PC-3 (cell line): Measurements from ENCODE around the gene EDC4. TPM values are rescaled to one million over a fixed set of nuclear protein-coding genes. Genes with fewer than 3 reads are reported as not detected.

Experiments
- ATAC-seq: fragments of 200-7000 bp; cut with Tn5 transposase; 2 replicates; pipeline ENCODE4 v1.9.1; 2020; ENCODE audit warnings: mild to moderate bottlenecking, moderate library complexity
- BruUV-seq: library from RNA; stranded (reverse); fragments of 400-500 nt; replicated peaks from 2 replicates; lab custom pipeline; 2021; lab: Mats Ljungman, UMichigan
- CTCF ChIA-PET: fragments of 300-600 bp; sonication (Branson Sonifier 250); formaldehyde crosslinking; loops from one replicate; lab custom pipeline; 2022; ENCODE audit warnings: antibody characterized with exemption; lab: Charles Lee
- POLR2A ChIA-PET: fragments of 300-600 bp; sonication (Branson Sonifier 250); formaldehyde crosslinking; loops from one replicate; lab custom pipeline; 2022; ENCODE audit warnings: antibody characterized with exemption; ENCODE audit not compliant: unreplicated experiment; lab: Charles Lee
- DNase-seq: peaks from one replicate; pipeline ENCODE4 v3.0.0-alpha.2; 2015
- H2AFZ ChIP-seq: fragments of 300-600 bp; sonication (generic); 2 replicates; pipeline ENCODE4 v1.6.0; 2016; ENCODE audit warnings: antibody characterized with exemption, low read length
- H3F3A ChIP-seq: fragments of 300-600 bp; sonication (generic); one replicate; pipeline ENCODE4 v1.6.0; 2017; ENCODE audit warnings: antibody characterized with exemption, low read length, control low read depth, mild to moderate bottlenecking; ENCODE audit not compliant: unreplicated experiment
- H3K27ac ChIP-seq: fragments of 300-600 bp; sonication (generic); 2 replicates; pipeline ENCODE4 v1.5.1; 2016; ENCODE audit warnings: mild to moderate bottlenecking, low read length
- H3K27me3 ChIP-seq: fragments of 300-600 bp; sonication (generic); 2 replicates; pipeline ENCODE4 v1.6.1; 2016; ENCODE audit warnings: low read length, mixed read lengths
- H3K36me3 ChIP-seq: fragments of 300-600 bp; sonication (generic); 2 replicates; pipeline ENCODE4 v1.6.1; 2016; ENCODE audit warnings: low read depth, mixed run types, low read length, mixed read lengths
- H3K4me1 ChIP-seq: fragments of 300-600 bp; sonication (generic); 2 replicates; pipeline ENCODE4 v1.5.1; 2016; ENCODE audit warnings: low read length; ENCODE audit not compliant: insufficient read depth
- H3K4me2 ChIP-seq: fragments of 300-600 bp; sonication (generic); 2 replicates; pipeline ENCODE4 v1.6.0; 2016; ENCODE audit warnings: low read length
- H3K4me3 ChIP-seq: fragments of 300-600 bp; sonication (generic); 2 replicates; pipeline ENCODE4 v1.5.1; 2016; ENCODE audit warnings: mild to moderate bottlenecking, low read length, mixed read lengths
- H3K79me2 ChIP-seq: fragments of 300-600 bp; sonication (generic); 2 replicates; pipeline ENCODE4 v1.6.1; 2017; ENCODE audit warnings: low read length, mixed read lengths
- H3K9ac ChIP-seq: fragments of 300-600 bp; sonication (generic); 2 replicates; pipeline ENCODE4 v1.6.0; 2016; ENCODE audit warnings: mild to moderate bottlenecking, low read length
- H3K9me2 ChIP-seq: fragments of 300-600 bp; sonication (generic); replicated peaks from 2 replicates; pipeline ENCODE4 v1.6.1; 2016; ENCODE audit warnings: mixed run types, low read length, mixed read lengths
- H3K9me3 ChIP-seq: fragments of 300-600 bp; sonication (generic); 2 replicates; pipeline ENCODE4 v1.6.1; 2016; ENCODE audit warnings: low read length, mixed read lengths
- H4K20me1 ChIP-seq: fragments of 300-600 bp; sonication (generic); 2 replicates; pipeline ENCODE4 v1.6.1; 2016; ENCODE audit warnings: low read length, mixed read lengths
- CTCF ChIP-seq: fragments of 300-600 bp; sonication (generic); conservative IDR thresholded peaks from 2 replicates; pipeline ENCODE4 v1.5.1; 2017; ENCODE audit warnings: antibody characterized with exemption, low read depth, mild to moderate bottlenecking, low read length
- EZH2 ChIP-seq: fragments of 300-600 bp; sonication (generic); IDR thresholded peaks from one replicate; pipeline ENCODE4 v1.6.1; 2017; ENCODE audit warnings: antibody characterized with exemption, mild to moderate bottlenecking, low read length; ENCODE audit not compliant: unreplicated experiment
- EZH2phosphoT487 ChIP-seq: fragments of 300-600 bp; sonication (generic); IDR thresholded peaks from 2 replicates; pipeline ENCODE4 v1.6.1; 2018; ENCODE audit warnings: mild to moderate bottlenecking, antibody characterized with exemption, low read length, borderline replicate concordance
- intact Hi-C: fragments of 100-400 bp; cut with micrococcal nuclease; formaldehyde crosslinking; loops from 2 replicates; pipeline ENCODE4 v1.9.0; 2023
- total RNA-seq: library from RNA; depleted of rRNA; stranded (reverse); fragments of >200 nt; gene quantifications from 2 replicates; pipeline ENCODE4 v1.2.3, GENCODE V29; 2014

The EDC4 gene
- total RNA-seq, 1 experiment from 2014 or later: 58.9 TPM

- no peak overlapping the region for H2AFZ ChIP-seq
- no peaks in the 10 kb centered on the region for H3K9me2 ChIP-seq
- DNase-seq: no peak
- no peaks in the 10 kb centered on the region for H3F3A ChIP-seq
- no peak overlapping the region for H3K4me3 ChIP-seq
- peaks cover 41% of the 10 kb centered on the region for H3K4me1 ChIP-seq
- H3K79me2 ChIP-seq: peaks cover 96% of the 10 kb centered on the region
- BruUV-seq: no TSS peak
- peaks cover 7% of the 10 kb centered on the region; the same call in 1 of the 2 replicates for H4K20me1 ChIP-seq
- peak overlapping the region; percentile 75 for H3K4me2 ChIP-seq
- no peaks in the 10 kb centered on the region for H3K27me3 ChIP-seq
- intact Hi-C loops: no loop called here
- peaks cover 10% of the 10 kb centered on the region for H3K36me3 ChIP-seq
- H3K27ac ChIP-seq: peak overlapping the region; percentile 97
- TF ChIP-seq EZH2phosphoT487: no peak
- no peak for TF ChIP-seq EZH2
- TF ChIP-seq CTCF: no peak
- ChIA-PET POLR2A (interaction anchor here (0.6 kb wide), 1 partner anchor 947 kb away, joined by 7 read pairs; no protein-coding TSS in a partner anchor), CTCF (interaction anchor here (0.7 to 1.1 kb wide), 2 partner anchors 14 to 41 kb away, joined by 4 to 5 read pairs; no protein-coding TSS in a partner anchor)
- ATAC-seq: no peak
- H3K9ac ChIP-seq: peak overlapping the region; percentile 52
- H3K9me3 ChIP-seq: no peaks in the 10 kb centered on the region
These were observed 15.8 kb upstream of the EDC4 start for GRCh38 chr16:67856927-67857546.

DNA sequence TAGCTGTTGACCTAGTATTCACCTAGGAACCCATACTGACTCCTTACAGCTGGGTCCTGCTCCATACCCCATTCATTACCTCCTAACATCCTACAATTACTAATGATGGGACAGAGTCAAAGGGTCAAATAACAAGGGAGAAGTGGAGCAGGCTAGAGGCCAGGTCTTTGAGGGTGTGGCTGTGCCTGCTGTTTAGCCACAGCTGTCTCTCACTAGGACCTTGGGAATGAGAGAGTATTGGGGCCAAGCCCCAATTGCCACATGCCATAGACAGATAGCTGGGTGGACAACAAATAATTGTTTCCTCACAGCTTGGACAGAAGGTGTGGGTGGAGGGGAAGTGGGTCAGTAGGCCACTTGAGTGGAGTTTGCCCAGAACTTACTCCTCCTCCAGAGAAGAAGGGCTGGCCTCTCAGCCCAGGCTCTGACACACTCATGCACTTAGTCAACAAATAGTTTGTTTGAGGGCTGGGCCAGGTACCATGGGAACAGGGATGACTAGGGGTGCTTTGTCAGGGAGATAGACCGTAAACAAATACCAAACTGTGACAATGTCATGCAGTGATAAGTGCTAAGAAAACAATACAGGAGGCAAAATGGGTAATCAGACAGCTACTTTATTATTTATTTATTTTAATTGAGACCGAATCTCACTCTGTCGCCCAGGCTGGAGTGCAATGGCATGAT lies 15.2 kb upstream of the EDC4 start:
- Histone ChIP-seq H3K4me2 (peak overlapping the region; percentile 75), H3K79me2 (peaks cover 97% of the 10 kb centered on the region), H3K27ac (peak overlapping the region; percentile 97), H3K4me3 (no peak overlapping the region), H3K9me3 (no peaks in the 10 kb centered on the region), H3F3A (no peaks in the 10 kb centered on the region), H2AFZ (no peak overlapping the region), H3K9ac (peak overlapping the region; percentile 81), H3K36me3 (peaks cover 10% of the 10 kb centered on the region), H3K27me3 (no peaks in the 10 kb centered on the region), H4K20me1 (peaks cover 7% of the 10 kb centered on the region; the same call in 1 of the 2 replicates), H3K9me2 (no peaks in the 10 kb centered on the region), H3K4me1 (peaks cover 41% of the 10 kb centered on the region)
- BruUV-seq: TSS peak; percentile 63
- intact Hi-C loops: no loop called here
- CTCF ChIA-PET: interaction anchor here (0.7 to 1.1 kb wide), 2 partner anchors 14 to 41 kb away, joined by 4 to 5 read pairs; no protein-coding TSS in a partner anchor
- ATAC-seq: peak; percentile 95
- TF ChIP-seq CTCF (no peak), EZH2 (no peak), EZH2phosphoT487 (no peak)
- DNase-seq: peak; percentile 95
- POLR2A ChIA-PET: no interaction called here
